ENCODE results near the gene MORF4L1.

Gene MORF4L1

DNA sequence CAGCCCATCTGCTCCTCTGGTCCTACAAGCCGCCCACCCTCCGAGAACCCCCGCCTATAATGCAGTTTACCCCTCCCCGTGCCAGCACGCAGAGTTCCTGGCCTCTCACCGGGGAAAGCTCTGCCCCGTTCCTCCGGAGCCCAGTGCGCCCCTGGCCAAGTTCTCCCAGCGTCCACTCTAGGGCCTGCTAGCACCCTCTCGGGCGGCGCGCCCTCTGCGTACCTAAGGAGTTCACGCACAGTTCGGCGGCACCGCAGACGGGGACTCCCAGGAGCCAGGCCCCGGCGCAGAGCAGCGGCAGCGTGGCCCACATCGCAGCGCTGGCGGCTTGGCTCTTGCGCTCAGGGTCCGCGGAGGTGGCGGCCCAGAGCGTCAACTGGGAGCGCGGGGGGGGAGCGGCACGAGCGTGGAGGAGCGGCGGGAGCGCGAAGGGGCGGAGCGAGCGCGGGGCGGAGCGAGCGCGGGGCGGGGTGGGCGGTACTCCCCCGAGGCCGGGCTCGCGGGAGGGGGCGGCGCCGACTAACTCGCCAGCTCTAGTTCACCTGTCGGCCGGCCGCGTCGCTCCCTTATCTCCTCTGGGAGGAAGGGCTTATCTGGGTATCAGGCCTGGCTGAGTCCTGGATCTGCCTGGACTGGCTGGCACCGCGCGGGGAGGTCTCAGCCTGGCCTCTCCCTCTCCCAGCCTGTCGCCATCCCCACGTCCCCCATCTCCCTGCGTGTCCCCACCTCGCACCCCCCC, 72.1 kb downstream of the MORF4L1 start, which contains the start of gene CTSH:
Gene CTSH (minus strand): TSS at position 378 of the 739 bp plus-strand sequence. CDS start 65 bp downstream, at position 313.
- peak in 50 of 56 donors; percentile 12 to 85 (median 46) for DNase-seq

DNA sequence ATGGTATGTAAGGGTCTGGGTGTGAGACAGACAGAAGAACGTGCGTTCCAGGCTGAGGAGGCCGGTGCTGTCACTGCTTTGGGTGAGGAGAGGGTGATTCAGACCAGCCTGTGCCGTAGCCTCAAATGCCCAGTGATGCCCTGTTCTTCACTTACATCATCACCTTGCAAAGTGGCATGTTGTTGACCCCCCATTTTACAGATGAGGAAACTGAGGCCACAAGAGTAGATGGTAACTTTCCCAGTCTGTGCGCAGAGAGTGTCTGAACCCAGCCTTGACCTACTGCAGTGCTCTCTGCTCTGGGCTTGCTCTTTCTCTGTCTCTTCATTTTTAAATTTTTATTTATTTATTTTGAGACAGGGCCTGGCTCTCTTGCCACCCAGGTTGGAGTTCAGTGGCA, 73.8 kb downstream of the MORF4L1 start:
- no peak for DNase-seq

DNA sequence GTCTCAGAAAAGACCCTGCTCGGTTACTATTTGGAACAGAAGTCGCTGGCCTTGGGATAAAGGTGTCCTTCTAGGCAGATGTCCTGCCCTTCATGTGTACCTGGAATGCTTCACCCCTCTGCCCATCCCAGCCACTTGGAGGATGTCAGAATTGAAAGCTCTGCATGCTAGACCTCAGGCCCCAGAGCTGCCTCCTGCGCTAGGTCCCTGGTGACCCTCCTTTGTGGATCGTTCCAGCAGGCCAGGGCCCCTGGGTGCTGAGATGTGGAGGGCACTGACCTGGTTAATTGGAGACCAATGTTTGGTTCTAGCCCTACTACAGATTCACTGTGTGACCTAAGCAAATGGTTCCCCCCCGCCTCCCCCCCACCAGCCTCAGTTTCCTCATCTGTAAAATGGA, 74.8 kb downstream of the MORF4L1 start:
- DNase-seq = no peak
